Measurements from ENCODE around the gene GALNS.

GRCh38 chr16:88780142-88781062 is 76.3 kb downstream of the GALNS start:
- TF ChIP-seq, protein P1, sequence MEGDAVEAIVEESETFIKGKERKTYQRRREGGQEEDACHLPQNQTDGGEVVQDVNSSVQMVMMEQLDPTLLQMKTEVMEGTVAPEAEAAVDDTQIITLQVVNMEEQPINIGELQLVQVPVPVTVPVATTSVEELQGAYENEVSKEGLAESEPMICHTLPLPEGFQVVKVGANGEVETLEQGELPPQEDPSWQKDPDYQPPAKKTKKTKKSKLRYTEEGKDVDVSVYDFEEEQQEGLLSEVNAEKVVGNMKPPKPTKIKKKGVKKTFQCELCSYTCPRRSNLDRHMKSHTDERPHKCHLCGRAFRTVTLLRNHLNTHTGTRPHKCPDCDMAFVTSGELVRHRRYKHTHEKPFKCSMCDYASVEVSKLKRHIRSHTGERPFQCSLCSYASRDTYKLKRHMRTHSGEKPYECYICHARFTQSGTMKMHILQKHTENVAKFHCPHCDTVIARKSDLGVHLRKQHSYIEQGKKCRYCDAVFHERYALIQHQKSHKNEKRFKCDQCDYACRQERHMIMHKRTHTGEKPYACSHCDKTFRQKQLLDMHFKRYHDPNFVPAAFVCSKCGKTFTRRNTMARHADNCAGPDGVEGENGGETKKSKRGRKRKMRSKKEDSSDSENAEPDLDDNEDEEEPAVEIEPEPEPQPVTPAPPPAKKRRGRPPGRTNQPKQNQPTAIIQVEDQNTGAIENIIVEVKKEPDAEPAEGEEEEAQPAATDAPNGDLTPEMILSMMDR (IDR thresholded peaks at IDR 0.05) = no peak
- TF ChIP-seq POLR2A (IDR thresholded peaks at IDR 0.05) = no peak

Data from vagina (tissue), 2 donors.